WTC11 (cell line): ENCODE data around the gene STRADB. TPM values are rescaled to one million over a fixed set of nuclear protein-coding genes. Genes with fewer than 3 reads are reported as not detected.

Experiments used
- ATAC-seq: fragments of 200-7000 bp; cut with Tn5 transposase; 2 replicates; pipeline ENCODE4 v1.10.0; 2021; ENCODE audit warnings: mild to moderate bottlenecking, moderate library complexity
- CTCF ChIA-PET: fragments of 300-600 bp; sonication (Branson Sonifier 250); formaldehyde crosslinking; loops from one replicate; lab custom pipeline; 2021; ENCODE audit warnings: antibody characterized with exemption; lab: Charles Lee
- POLR2A ChIA-PET: fragments of 350-600 bp; sonication (Branson Sonifier 250); formaldehyde crosslinking; loops from one replicate; lab custom pipeline; 2021; ENCODE audit warnings: antibody characterized with exemption; lab: Charles Lee
- DNase-seq: peaks from one replicate; pipeline ENCODE4 v3.0.0; 2021; ENCODE audit warnings: low spot score
- H3K27ac Mint-ChIP-seq: 2 replicates; pipeline ENCODE4 v1.8.0; 2021; ENCODE audit warnings: mixed read lengths
- H3K27me3 Mint-ChIP-seq: 2 replicates; pipeline ENCODE4 v1.8.0; 2021; ENCODE audit warnings: low read depth, mild to moderate bottlenecking, moderate library complexity, mixed read lengths
- H3K36me3 Mint-ChIP-seq: 2 replicates; pipeline ENCODE4 v1.8.0; 2021; ENCODE audit warnings: mixed read lengths
- H3K4me1 Mint-ChIP-seq: 2 replicates; pipeline ENCODE4 v1.8.0; 2022; ENCODE audit warnings: mixed read lengths
- H3K4me3 Mint-ChIP-seq: 2 replicates; pipeline ENCODE4 v1.8.0; 2021; ENCODE audit warnings: mild to moderate bottlenecking, moderate library complexity, mixed read lengths
- H3K9me3 Mint-ChIP-seq: 2 replicates; pipeline ENCODE4 v1.8.0; 2021; ENCODE audit warnings: mixed read lengths
- CDX4 ChIP-seq: fragments of 250-450 bp; sonication (Bioruptor Pico); IDR thresholded peaks from 2 replicates; pipeline ENCODE4 v1.9.0; 2021; ENCODE audit warnings: moderate library complexity, mild to moderate bottlenecking, inconsistent platforms, borderline replicate concordance
- ETV6 ChIP-seq: sonication (generic); formaldehyde crosslinking; IDR thresholded peaks from 2 replicates; pipeline ENCODE4 v1.8.1; 2022; ENCODE audit warnings: mild to moderate bottlenecking, missing genetic modification reagents
- FOXK1 ChIP-seq: sonication (generic); formaldehyde crosslinking; IDR thresholded peaks from 2 replicates; pipeline ENCODE4 v1.8.0; 2022; ENCODE audit warnings: mild to moderate bottlenecking, moderate library complexity, missing genetic modification reagents
- FOXP4 ChIP-seq: sonication (generic); formaldehyde crosslinking; IDR thresholded peaks from 2 replicates; pipeline ENCODE4 v1.8.0; 2022; ENCODE audit warnings: mild to moderate bottlenecking, missing genetic modification reagents
- HMGA2 ChIP-seq: fragments of 250-450 bp; sonication (Bioruptor Pico); IDR thresholded peaks from 2 replicates; pipeline ENCODE4 v1.4.0; 2021; ENCODE audit warnings: mild to moderate bottlenecking, moderate library complexity
- MLX ChIP-seq: sonication (generic); formaldehyde crosslinking; IDR thresholded peaks from 2 replicates; pipeline ENCODE4 v1.8.1; 2023; ENCODE audit warnings: mild to moderate bottlenecking, missing genetic modification reagents, moderate library complexity
- NR1H2 ChIP-seq: sonication (generic); formaldehyde crosslinking; IDR thresholded peaks from 2 replicates; pipeline ENCODE4 v1.9.0; 2021; ENCODE audit warnings: mild to moderate bottlenecking, moderate library complexity, missing genetic modification reagents
- RORB ChIP-seq: fragments of 250-450 bp; sonication (Bioruptor Pico); IDR thresholded peaks from 2 replicates; pipeline ENCODE4 v1.9.0; 2021; ENCODE audit warnings: mild to moderate bottlenecking
- SOX15 ChIP-seq: fragments of 250-450 bp; sonication (Bioruptor Pico); IDR thresholded peaks from 2 replicates; pipeline ENCODE4 v1.9.0; 2021; ENCODE audit warnings: mild to moderate bottlenecking
- TEAD1 ChIP-seq: sonication (generic); formaldehyde crosslinking; IDR thresholded peaks from 2 replicates; pipeline ENCODE4 v1.8.0; 2022; ENCODE audit warnings: mild to moderate bottlenecking, missing genetic modification reagents
- ZNF396 ChIP-seq: fragments of 250-450 bp; sonication (Bioruptor Pico); IDR thresholded peaks from 2 replicates; pipeline ENCODE4 v1.8.0; 2021; ENCODE audit warnings: mild to moderate bottlenecking, moderate library complexity, borderline replicate concordance
- ZNF532 ChIP-seq: fragments of 250-450 bp; sonication (Bioruptor Pico); IDR thresholded peaks from 2 replicates; pipeline ENCODE4 v1.9.0; 2021; ENCODE audit warnings: mild to moderate bottlenecking, borderline replicate concordance
- ZSCAN18 ChIP-seq: fragments of 250-450 bp; sonication (Bioruptor Pico); IDR thresholded peaks from 2 replicates; pipeline ENCODE4 v2.1.2; 2022; ENCODE audit warnings: mild to moderate bottlenecking, moderate library complexity
- total RNA-seq: library from RNA; stranded (reverse); gene quantifications from 3 replicates; pipeline ENCODE4 v1.2.3, GENCODE V29; 2021
- TF ChIP-seq, protein P1 (sequence below): sonication (generic); formaldehyde crosslinking; IDR thresholded peaks from 2 replicates; pipeline ENCODE4 v1.8.1; 2023; ENCODE audit warnings: mild to moderate bottlenecking, missing genetic modification reagents
- TF ChIP-seq, protein P2 (sequence below): sonication (generic); formaldehyde crosslinking; IDR thresholded peaks from 2 replicates; pipeline ENCODE4 v1.8.0; 2022; ENCODE audit warnings: mild to moderate bottlenecking, missing genetic modification reagents
- TF ChIP-seq, protein P3 (sequence below): sonication (generic); formaldehyde crosslinking; IDR thresholded peaks from 2 replicates; pipeline ENCODE4 v1.8.1; 2022; ENCODE audit warnings: mild to moderate bottlenecking, moderate library complexity, missing genetic modification reagents

The STRADB gene
- total RNA-seq, 1 experiment from 2014 or later, result 36.7 TPM

DNA sequence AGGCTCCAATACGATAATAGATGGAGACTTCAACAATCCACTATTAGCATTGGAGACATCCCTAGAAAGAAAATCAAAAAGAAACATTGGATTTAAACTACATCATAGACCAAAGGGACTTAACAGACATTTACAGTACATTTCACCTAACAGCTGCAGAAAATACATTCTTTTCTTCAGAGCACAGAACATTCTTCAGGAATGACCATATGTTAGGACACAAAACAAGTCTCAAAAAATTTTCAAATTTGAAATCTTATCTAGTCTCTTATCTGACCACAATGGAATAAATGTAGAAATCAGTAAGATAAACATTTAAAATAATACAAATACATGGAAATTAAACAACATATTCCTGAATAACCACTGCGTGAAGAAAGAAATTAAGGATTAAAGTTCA, 68.7 kb downstream of the STRADB start (continued):
- TF ChIP-seq ZSCAN18 (CRISPR knock-in tag) (no peak), FOXK1 (CRISPR knock-in tag) (no peak), ETV6 (CRISPR knock-in tag) (no peak), RORB (CRISPR knock-in tag) (no peak), MLX (CRISPR knock-in tag) (no peak), ZNF396 (no peak)
- TF ChIP-seq, protein P1, sequence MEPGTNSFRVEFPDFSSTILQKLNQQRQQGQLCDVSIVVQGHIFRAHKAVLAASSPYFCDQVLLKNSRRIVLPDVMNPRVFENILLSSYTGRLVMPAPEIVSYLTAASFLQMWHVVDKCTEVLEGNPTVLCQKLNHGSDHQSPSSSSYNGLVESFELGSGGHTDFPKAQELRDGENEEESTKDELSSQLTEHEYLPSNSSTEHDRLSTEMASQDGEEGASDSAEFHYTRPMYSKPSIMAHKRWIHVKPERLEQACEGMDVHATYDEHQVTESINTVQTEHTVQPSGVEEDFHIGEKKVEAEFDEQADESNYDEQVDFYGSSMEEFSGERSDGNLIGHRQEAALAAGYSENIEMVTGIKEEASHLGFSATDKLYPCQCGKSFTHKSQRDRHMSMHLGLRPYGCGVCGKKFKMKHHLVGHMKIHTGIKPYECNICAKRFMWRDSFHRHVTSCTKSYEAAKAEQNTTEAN (CRISPR knock-in tag), result no peak

DNA sequence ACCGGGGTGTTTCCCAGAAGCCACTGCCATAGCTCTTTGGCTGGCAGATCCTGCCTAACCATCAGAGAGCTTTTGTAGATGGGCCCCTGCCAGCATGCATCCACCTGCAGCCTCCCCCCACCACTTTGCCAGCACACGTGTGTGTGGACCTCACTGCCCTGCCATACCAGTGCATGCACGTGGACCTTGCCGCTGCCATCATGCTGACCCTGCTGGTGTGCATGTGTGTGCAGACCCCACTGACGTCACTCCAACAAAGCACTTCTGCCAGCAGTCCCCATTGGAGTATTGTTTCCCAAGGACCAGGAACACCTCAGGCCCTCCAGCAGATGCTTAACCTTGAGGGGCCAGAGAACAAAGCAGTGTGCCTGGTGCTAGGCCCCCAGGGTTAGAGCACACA, 71.4 kb downstream of the STRADB start:
- ChIA-PET POLR2A (no interaction called here), CTCF (interaction anchor here (0.6 kb wide), 1 partner anchor 275 kb away, joined by 3 read pairs; no protein-coding TSS in a partner anchor)
- DNase-seq (no peak), ATAC-seq (no peak)
- H3K9me3 Mint-ChIP-seq, result peaks cover 5% of the 10 kb centered on the region; the same call in 1 of the 2 replicates
- no peaks in the 10 kb centered on the region for H3K4me1 Mint-ChIP-seq
- TF ChIP-seq CDX4 (CRISPR knock-in tag) (no peak), HMGA2 (CRISPR knock-in tag) (no peak), FOXP4 (CRISPR knock-in tag) (no peak)
- TF ChIP-seq, protein P2, sequence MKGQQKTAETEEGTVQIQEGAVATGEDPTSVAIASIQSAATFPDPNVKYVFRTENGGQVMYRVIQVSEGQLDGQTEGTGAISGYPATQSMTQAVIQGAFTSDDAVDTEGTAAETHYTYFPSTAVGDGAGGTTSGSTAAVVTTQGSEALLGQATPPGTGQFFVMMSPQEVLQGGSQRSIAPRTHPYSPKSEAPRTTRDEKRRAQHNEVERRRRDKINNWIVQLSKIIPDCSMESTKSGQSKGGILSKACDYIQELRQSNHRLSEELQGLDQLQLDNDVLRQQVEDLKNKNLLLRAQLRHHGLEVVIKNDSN (CRISPR knock-in tag), result no peak
- H3K27me3 Mint-ChIP-seq, result peaks cover 22% of the 10 kb centered on the region
- H3K4me3 Mint-ChIP-seq, result no peak overlapping the region
- H3K36me3 Mint-ChIP-seq, result no peaks in the 10 kb centered on the region
- H3K27ac Mint-ChIP-seq, result no peak overlapping the region

- TF ChIP-seq RORB (CRISPR knock-in tag) (no peak), ZNF532 (CRISPR knock-in tag) (no peak), NR1H2 (CRISPR knock-in tag) (no peak), SOX15 (CRISPR knock-in tag) (no peak), HMGA2 (CRISPR knock-in tag) (no peak), FOXK1 (CRISPR knock-in tag) (no peak), TEAD1 (CRISPR knock-in tag) (no peak)
- TF ChIP-seq, protein P3, sequence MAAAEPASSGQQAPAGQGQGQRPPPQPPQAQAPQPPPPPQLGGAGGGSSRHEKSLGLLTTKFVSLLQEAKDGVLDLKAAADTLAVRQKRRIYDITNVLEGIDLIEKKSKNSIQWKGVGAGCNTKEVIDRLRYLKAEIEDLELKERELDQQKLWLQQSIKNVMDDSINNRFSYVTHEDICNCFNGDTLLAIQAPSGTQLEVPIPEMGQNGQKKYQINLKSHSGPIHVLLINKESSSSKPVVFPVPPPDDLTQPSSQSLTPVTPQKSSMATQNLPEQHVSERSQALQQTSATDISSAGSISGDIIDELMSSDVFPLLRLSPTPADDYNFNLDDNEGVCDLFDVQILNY, result no peak
- POLR2A ChIA-PET, result no interaction called here
- Mint-ChIP-seq H3K4me1 (no peaks in the 10 kb centered on the region), H3K27ac (no peak overlapping the region), H3K36me3 (no peaks in the 10 kb centered on the region), H3K27me3 (peaks cover 22% of the 10 kb centered on the region), H3K4me3 (no peak overlapping the region), H3K9me3 (peaks cover 5% of the 10 kb centered on the region; the same call in 1 of the 2 replicates)
- ATAC-seq (no peak), DNase-seq (no peak)
- CTCF ChIA-PET, result no interaction called here
Observed at GRCh38 chr2:201523506-201523905, 72.0 kb downstream of the STRADB start.
